GM18861 (cell line): ENCODE data around the gene TGM1.
"Not testable (repeated sequence)": the region's sequence is repeated elsewhere in the genome, so short reads cannot be mapped to it uniquely, and the experiment has no call there.

Source experiments
- ATAC-seq: cut with Tn5 transposase; IDR thresholded peaks from one replicate; pipeline ENCODE4 v1.9.1; 2021; ENCODE audit not compliant: unreplicated experiment

TGM1 gene

DNA sequence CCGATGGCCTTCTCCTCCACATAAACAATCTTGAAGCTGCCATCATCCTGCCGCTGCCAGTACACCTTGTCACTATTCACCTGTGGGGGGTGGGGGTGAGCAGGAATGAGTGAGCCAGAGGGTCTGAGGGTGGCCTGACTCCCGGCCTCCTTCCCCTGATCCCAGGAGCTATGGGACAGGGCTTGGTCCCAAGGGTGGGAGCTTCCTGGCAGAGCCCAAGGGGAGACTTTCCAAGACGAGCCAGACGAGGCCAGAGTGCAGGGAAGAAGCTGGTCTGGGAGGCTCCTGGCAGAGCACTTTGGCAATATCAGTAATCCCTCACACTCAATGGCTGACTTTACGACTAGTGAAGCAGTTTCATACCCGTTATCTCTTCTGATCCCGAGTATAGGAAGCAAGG is 7.5 kb downstream of the TGM1 start:
- no peak for ATAC-seq

GRCh38 chr14:24254630-24255392 is 8.2 kb downstream of the TGM1 start:
- no peak for ATAC-seq

DNA sequence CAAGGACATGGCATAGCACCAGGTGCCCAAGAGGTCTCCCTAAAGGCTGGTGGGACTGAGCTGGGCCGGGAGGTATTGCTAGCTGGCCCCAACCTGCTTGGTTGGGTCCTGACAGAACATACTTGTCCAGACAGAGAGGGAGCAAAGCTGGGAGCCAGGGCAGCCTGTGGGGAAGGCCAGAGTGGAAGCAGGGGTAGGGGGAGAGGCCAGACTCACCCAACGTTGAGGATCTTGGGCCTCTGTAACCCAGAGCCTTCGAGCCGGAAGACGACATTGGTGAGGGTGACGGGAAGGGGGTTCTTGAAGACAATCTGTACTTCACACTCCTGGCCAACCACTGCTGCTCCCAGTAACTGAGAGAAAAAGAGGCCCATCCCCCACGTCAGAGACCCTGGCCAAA is 9.0 kb downstream of the TGM1 start:
- no peak for ATAC-seq

DNA sequence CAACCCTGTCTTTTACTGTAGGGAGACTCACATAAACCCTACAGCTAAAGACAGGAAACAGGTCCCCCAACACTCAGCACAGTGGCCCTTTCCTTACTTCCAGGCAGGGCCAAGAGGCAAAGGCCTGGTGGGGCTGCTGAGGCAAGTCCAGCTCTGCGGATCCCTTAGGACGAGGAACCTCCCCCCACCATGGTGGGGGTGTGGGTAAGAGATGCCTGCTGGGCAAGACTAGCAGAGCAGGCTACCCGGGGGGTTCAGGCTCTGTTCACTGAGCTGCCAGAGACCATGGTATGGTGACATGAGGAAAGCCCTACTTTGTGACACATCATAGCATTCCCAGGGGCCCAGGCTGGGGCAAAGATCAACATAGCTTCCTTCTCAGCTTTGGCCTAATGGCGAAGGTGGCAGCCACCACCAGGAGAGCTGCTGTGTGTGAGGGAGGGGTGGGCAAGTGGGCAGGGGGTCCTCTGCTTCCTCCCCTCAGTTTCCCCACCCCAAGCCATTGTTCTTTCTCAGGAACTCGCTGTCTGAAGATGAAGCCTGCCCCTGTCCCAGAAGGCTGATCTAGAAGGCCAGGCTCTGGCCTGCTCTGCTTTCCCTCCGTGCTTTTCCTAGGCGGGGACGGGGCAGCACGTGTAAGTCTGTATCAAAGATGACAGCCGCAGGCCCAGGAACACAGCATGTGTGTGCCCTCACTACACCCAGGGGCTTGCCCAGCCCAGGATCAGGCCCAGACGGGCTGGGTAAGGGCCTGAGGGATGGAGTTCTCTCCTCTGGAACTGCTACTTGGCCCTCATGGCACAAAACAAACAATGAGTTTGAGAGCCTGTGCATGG is 10.5 kb downstream of the TGM1 start:
- no peak for ATAC-seq

- ATAC-seq: no peak
Measured at GRCh38 chr14:24251880-24252288, 11.1 kb downstream of the TGM1 start.

- no peak for ATAC-seq
Measured at GRCh38 chr14:24250354-24250753, 12.6 kb downstream of the TGM1 start.

GRCh38 chr14:24249230-24250021 is 13.6 kb downstream of the TGM1 start:
- ATAC-seq: no peak

DNA sequence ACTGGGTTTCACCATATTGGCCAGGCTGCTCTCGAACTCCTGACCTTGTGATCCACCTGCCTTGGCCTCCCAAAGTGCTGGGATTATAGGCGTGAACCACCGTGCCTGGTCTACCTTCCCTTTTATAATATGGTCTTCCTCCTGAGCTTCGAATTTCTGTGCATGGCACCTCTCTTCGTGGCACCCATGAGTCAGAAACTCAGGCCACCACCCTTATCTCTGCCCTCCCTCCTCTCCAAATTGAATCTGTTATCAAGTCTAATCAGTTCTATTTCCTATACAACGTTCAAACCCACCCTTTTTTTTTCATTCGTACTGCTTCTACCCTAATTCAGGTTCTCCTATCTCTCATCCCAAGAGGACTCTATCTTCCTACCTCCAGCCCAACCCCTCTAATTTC is 15.6 kb downstream of the TGM1 start:
- ATAC-seq: no peak

DNA sequence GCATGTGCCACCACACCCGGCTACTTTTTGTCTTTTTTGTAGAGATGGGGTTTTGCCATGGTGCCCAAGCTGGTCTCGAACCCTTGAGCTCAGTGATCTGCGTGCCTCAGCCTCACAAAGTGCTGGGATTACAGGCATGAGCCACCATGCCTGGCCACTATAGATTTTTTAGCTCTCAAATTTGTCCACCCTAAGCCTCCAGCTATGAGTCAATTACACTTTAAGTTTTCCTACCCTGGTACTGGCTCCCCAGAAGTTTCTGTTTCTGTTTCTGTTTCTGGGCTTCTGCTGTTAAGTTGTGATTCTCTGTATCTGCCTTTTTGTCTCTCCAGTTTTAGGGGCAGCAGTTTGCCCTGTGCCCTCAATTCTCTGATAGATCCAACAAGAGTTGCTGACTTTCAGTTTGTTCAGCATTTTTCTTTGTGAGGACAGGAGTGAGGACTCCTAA is 16.2 kb downstream of the TGM1 start:
- ATAC-seq: peak; percentile 30

DNA sequence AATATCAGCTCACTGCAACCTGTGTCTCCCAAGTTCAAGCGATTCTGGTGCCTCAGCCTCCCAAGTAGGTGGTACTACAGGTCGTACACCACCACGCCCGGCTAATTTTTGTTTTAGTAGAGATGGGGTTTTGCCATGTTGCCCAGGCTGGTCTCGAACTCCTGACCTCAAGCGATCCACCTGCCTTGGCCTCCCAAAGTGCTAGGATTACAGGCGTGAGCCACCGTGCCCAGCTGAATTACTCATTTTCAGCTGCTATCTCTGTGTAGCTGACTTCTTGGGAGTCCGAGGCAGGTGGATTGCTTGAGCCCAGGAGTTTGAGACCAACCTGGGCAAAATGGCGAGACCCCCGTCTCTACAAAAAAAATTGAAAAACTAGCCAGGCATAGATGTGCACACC is 17.6 kb downstream of the TGM1 start:
- not testable (repeated sequence) for ATAC-seq

- ATAC-seq: no peak
Measured at GRCh38 chr14:24243336-24243836, 19.6 kb downstream of the TGM1 start.

DNA sequence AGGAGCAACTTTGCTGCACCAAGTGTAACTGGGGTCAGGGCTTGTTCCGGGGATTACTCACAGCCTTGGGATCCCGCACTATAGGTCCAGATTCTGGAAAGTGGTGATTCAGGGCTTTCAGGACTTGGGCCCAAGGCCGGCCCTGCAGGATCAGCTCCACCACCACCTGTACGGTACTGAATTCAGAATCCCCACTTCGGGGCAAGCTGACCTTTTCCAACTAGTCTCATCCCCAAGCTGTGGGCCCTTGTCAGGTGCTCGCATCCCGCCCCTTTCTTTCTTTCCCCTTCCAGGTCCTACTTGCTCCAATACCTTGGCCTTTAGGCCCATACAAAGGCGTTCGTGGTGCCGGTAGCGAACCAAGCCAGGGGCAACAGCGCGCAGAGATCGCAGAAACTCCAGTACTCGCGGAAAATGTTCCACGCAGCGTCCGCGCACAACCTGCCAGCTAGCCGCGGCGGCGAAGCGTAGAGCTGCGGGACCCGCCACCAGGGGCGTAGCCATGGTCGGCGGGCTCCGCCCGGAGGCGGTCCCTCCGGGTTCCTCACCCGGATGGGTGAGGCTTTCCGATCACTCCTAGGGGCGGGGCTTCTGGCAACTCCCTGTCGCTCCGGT is 21.0 kb downstream of the TGM1 start:
- ATAC-seq: peak; percentile 67

DNA sequence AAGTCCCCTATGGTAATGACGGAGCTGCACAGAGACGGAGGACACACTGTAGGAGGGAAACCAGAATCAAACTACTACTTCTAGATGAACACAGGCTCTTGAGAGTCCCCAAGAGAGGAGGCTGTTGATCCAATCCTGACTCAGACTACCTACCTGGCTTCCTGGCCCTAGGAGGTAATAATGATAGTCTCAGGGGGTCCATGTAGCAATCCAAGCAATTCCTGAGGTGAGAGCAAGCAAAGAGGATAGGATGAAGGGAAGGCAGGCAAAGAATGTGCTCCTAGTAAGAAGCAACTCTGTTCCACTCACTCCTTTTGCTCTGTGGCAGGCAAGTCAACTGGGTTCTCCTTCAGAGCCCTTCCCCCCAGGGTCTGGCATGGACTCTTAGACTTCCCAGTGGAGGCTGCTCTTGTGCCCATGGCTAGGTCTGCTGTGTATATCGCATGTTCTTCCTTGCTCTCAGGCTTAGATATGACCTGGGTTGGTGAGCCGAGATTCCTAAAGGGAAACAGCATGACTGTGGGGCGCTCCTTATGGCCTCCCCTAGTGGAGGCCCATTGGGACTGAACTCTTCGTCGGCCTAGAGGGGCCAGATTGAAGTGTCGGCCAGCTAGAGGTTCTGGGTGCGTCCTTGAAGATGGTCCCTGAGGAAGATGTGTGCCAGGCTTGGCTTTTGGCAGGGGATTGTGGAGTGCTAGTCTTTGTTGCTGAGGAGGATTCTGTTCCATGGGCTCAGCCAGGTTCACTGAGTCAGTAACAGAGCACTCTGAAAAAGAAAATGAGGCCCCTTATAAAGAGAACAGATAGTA is 22.7 kb downstream of the TGM1 start:
- ATAC-seq: no peak

DNA sequence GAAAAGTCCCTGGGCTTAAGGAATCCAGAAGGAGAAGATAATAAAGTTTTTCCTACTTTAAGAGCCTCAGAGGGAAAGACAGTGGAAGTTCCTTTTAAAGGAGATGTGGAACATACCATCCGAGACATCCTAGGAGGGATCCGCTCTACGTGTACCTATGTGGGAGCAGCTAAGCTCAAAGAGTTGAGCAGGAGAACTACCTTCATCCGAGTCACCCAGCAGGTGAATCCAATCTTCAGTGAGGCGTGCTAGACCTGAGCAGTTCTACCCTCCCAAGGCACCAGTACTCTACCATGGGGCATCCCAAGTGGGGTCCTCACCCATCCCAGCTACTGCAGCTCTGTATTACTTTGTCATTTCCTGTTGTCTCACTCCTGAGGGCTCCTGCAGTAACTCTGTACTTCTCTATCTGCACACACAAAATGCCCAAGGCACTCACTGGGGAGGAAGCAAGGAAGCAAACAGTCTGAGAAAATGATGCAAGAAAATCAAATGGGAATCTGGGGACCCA is 24.4 kb downstream of the TGM1 start:
- no peak for ATAC-seq

- ATAC-seq: no peak
Measured at GRCh38 chr14:24238123-24238522, 24.9 kb downstream of the TGM1 start.

GRCh38 chr14:24237463-24237955 is 25.5 kb downstream of the TGM1 start:
- ATAC-seq: no peak

DNA sequence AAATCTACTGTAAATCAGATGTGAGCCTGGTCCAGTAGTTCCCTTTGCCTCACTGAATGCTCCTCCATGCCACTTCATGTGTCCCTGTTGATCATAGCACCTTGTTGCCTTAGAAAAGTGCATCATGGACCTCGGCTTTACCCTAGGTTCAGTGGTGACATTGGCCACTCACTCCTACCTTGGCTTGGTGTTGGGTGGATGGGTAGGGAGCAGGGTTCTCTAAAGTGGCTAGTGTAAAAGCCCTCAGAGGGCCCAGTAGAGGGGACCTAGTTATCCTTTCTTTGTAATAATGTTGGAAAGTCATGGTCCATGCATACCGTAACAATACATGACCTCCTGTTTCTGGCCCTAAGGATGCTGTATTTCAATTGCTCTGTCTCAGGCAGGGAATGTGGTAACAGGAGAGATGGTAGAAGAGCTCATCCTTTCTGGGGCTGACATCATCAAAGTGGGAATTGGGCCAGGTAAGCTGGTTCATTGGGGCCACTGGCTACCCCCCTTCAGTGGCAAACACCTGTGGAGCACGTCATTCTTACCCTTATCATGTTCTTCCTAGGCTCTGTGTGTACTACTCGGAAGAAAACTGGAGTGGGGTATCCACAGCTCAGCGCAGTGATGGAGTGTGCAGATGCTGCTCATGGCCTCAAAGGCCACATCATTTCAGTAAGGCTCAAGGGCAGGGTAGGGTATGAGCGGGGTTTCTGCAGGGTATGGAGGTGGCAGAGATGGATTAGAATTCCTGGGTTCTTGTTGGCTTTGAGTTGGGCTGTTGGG is 26.1 kb downstream of the TGM1 start:
- no peak for ATAC-seq

- no peak for ATAC-seq
Measured at GRCh38 chr14:24235804-24236688, 26.9 kb downstream of the TGM1 start.
